Measurements from ENCODE around the gene GRID2.

The GRID2 gene

GRCh38 chr4:93761286-93761685 lies 1457.5 kb downstream of the GRID2 start:
- no peak for ATAC-seq
- TF ChIP-seq ZFP3 (CRISPR knock-in tag; IDR thresholded peaks at IDR 0.05), result no peak
- TF ChIP-seq ARNTL (CRISPR knock-in tag; IDR thresholded peaks at IDR 0.05; ENCODE audit: borderline replicate concordance, low read depth), result no peak
- no peak for TF ChIP-seq TOX (CRISPR knock-in tag; IDR thresholded peaks at IDR 0.05; ENCODE audit: borderline replicate concordance)
- TF ChIP-seq GLIS3 (CRISPR knock-in tag; IDR thresholded peaks at IDR 0.05), result no peak
- no peak for TF ChIP-seq ISL1 (CRISPR knock-in tag; IDR thresholded peaks at IDR 0.05)
- no peak for TF ChIP-seq POU6F1 (CRISPR knock-in tag; IDR thresholded peaks at IDR 0.05; ENCODE audit: borderline replicate concordance, low read depth)
- TF ChIP-seq ZNF8 (CRISPR knock-in tag; IDR thresholded peaks at IDR 0.05), result no peak
- no peak for TF ChIP-seq TSHZ2 (CRISPR knock-in tag; IDR thresholded peaks at IDR 0.05)
- no peak for TF ChIP-seq OSR1 (CRISPR knock-in tag; IDR thresholded peaks at IDR 0.05)
- TF ChIP-seq ZNF70 (CRISPR knock-in tag; IDR thresholded peaks at IDR 0.05), result no peak

GRCh38 chr4:93764639-93765246 lies 1461.0 kb downstream of the GRID2 start:
- peak; percentile 85 for ATAC-seq
- no peak for TF ChIP-seq TOX (CRISPR knock-in tag; IDR thresholded peaks at IDR 0.05; ENCODE audit: borderline replicate concordance)
- TF ChIP-seq ARNTL (CRISPR knock-in tag; IDR thresholded peaks at IDR 0.05; ENCODE audit: borderline replicate concordance, low read depth), result no peak
- TF ChIP-seq POU6F1 (CRISPR knock-in tag; IDR thresholded peaks at IDR 0.05; ENCODE audit: borderline replicate concordance, low read depth), result no peak
- TF ChIP-seq GLIS3 (CRISPR knock-in tag; IDR thresholded peaks at IDR 0.05), result no peak
- TF ChIP-seq PATZ1 (CRISPR knock-in tag; IDR thresholded peaks at IDR 0.05; ENCODE audit: borderline replicate concordance), result no peak
- no peak for TF ChIP-seq ZC3H10 (CRISPR knock-in tag; IDR thresholded peaks at IDR 0.05)
- TF ChIP-seq CSRNP3 (CRISPR knock-in tag; IDR thresholded peaks at IDR 0.05), result no peak
- no peak for TF ChIP-seq TSHZ2 (CRISPR knock-in tag; IDR thresholded peaks at IDR 0.05)
- TF ChIP-seq ESRRG (CRISPR knock-in tag; IDR thresholded peaks at IDR 0.05), result no peak
- no peak for TF ChIP-seq BACH2 (CRISPR knock-in tag; IDR thresholded peaks at IDR 0.05; ENCODE audit: borderline replicate concordance)
- no peak for TF ChIP-seq ISL1 (CRISPR knock-in tag; IDR thresholded peaks at IDR 0.05)
- no peak for TF ChIP-seq ZNF8 (CRISPR knock-in tag; IDR thresholded peaks at IDR 0.05)
- TF ChIP-seq ZNF565 (CRISPR knock-in tag; conservative IDR thresholded peaks at IDR 0.05; ENCODE audit: low read depth), result no peak
- no peak for TF ChIP-seq ZFP30 (CRISPR knock-in tag; IDR thresholded peaks at IDR 0.05)
- no peak for TF ChIP-seq ZNF70 (CRISPR knock-in tag; IDR thresholded peaks at IDR 0.05)
- no peak for TF ChIP-seq PPARA (CRISPR knock-in tag; IDR thresholded peaks at IDR 0.05; ENCODE audit: borderline replicate concordance)
- no peak for TF ChIP-seq ZFP3 (CRISPR knock-in tag; IDR thresholded peaks at IDR 0.05)
- no peak for TF ChIP-seq CSDC2 (CRISPR knock-in tag; IDR thresholded peaks at IDR 0.05)
- no peak for TF ChIP-seq CREB5 (CRISPR knock-in tag; IDR thresholded peaks at IDR 0.05; ENCODE audit: low read depth)

All from SK-N-SH treated with all-trans-retinoic acid at 6 μM for 48 hours (cell line).